Measurements from ENCODE around the gene KDM4C. TPM values are rescaled to one million over a fixed set of nuclear protein-coding genes. Genes with fewer than 3 reads are reported as not detected.
A peak's percentile ranks its signal among the peaks of the same experiment; 100 is the strongest.

The KDM4C gene
- total RNA-seq, 2 donors from 2014 or later = 46.6 to 70.9 TPM

- H3K4me1 Mint-ChIP-seq = peaks cover 13% of the 10 kb centered on the region
- no peak overlapping the region for H3K4me3 Mint-ChIP-seq
- H3K27ac Mint-ChIP-seq = no peak overlapping the region
- ATAC-seq (replicated peaks) = no peak
- no peaks in the 10 kb centered on the region for H3K9me3 Mint-ChIP-seq
- H3K27me3 Mint-ChIP-seq = no peaks in the 10 kb centered on the region
- peaks cover 40% of the 10 kb centered on the region for H3K36me3 Mint-ChIP-seq (ENCODE audit: low read depth)
Observed at GRCh38 chr9:6880626-6881025, 122.9 kb downstream of the KDM4C start.

- no peaks in the 10 kb centered on the region for H3K27me3 Mint-ChIP-seq
- peaks cover 11% of the 10 kb centered on the region for H3K4me1 Mint-ChIP-seq
- no peak overlapping the region for H3K4me3 Mint-ChIP-seq
- H3K36me3 Mint-ChIP-seq (ENCODE audit: low read depth) = peaks cover 74% of the 10 kb centered on the region
- ATAC-seq (replicated peaks) = no peak
- no peaks in the 10 kb centered on the region for H3K9me3 Mint-ChIP-seq
- no peak overlapping the region for H3K27ac Mint-ChIP-seq
Observed at GRCh38 chr9:6884101-6884500, 126.3 kb downstream of the KDM4C start.

- H3K4me3 Mint-ChIP-seq = no peak overlapping the region
- H3K27me3 Mint-ChIP-seq = no peaks in the 10 kb centered on the region
- H3K9me3 Mint-ChIP-seq = no peaks in the 10 kb centered on the region
- peaks cover 83% of the 10 kb centered on the region for H3K36me3 Mint-ChIP-seq (ENCODE audit: low read depth)
- H3K27ac Mint-ChIP-seq = no peak overlapping the region
- peaks cover 11% of the 10 kb centered on the region for H3K4me1 Mint-ChIP-seq
- ATAC-seq (replicated peaks) = no peak
Observed at GRCh38 chr9:6884990-6885389, 127.2 kb downstream of the KDM4C start.

GRCh38 chr9:6887051-6887450, 129.3 kb downstream of the KDM4C start:
- H3K27ac Mint-ChIP-seq = no peak overlapping the region
- no peaks in the 10 kb centered on the region for H3K9me3 Mint-ChIP-seq
- H3K4me1 Mint-ChIP-seq = peaks cover 24% of the 10 kb centered on the region
- no peaks in the 10 kb centered on the region for H3K27me3 Mint-ChIP-seq
- H3K36me3 Mint-ChIP-seq (ENCODE audit: low read depth) = peaks cover 83% of the 10 kb centered on the region
- no peak overlapping the region for H3K4me3 Mint-ChIP-seq
- ATAC-seq (replicated peaks) = no peak

- Mint-ChIP-seq H3K36me3 (ENCODE audit: low read depth) (peaks cover 79% of the 10 kb centered on the region), H3K27me3 (no peaks in the 10 kb centered on the region), H3K27ac (no peak overlapping the region), H3K9me3 (no peaks in the 10 kb centered on the region), H3K4me1 (peaks cover 34% of the 10 kb centered on the region), H3K4me3 (no peak overlapping the region)
- no peak for ATAC-seq (replicated peaks)
Observed at GRCh38 chr9:6889868-6890267, 132.1 kb downstream of the KDM4C start.

- peak; percentile 16 for ATAC-seq (replicated peaks)
- H3K36me3 Mint-ChIP-seq (ENCODE audit: low read depth) = peaks cover 67% of the 10 kb centered on the region
- no peaks in the 10 kb centered on the region for H3K27me3 Mint-ChIP-seq
- H3K9me3 Mint-ChIP-seq = no peaks in the 10 kb centered on the region
- no peak overlapping the region for H3K27ac Mint-ChIP-seq
- peaks cover 36% of the 10 kb centered on the region for H3K4me1 Mint-ChIP-seq
- peak overlapping the region; percentile 35 for H3K4me3 Mint-ChIP-seq
Observed at GRCh38 chr9:6893350-6894131, 135.8 kb downstream of the KDM4C start.

GRCh38 chr9:6894135-6894534, 136.4 kb downstream of the KDM4C start:
- Mint-ChIP-seq H3K27me3 (no peaks in the 10 kb centered on the region), H3K4me3 (peak overlapping the region; percentile 49), H3K36me3 (ENCODE audit: low read depth) (peaks cover 67% of the 10 kb centered on the region), H3K27ac (no peak overlapping the region), H3K4me1 (peaks cover 36% of the 10 kb centered on the region), H3K9me3 (no peaks in the 10 kb centered on the region)
- peak; percentile 83 for ATAC-seq (replicated peaks)

- Mint-ChIP-seq H3K4me3 (no peak overlapping the region), H3K9me3 (no peaks in the 10 kb centered on the region), H3K4me1 (peaks cover 32% of the 10 kb centered on the region), H3K27ac (no peak overlapping the region), H3K27me3 (no peaks in the 10 kb centered on the region), H3K36me3 (ENCODE audit: low read depth) (peaks cover 61% of the 10 kb centered on the region)
- no peak for ATAC-seq (replicated peaks)
Observed at GRCh38 chr9:6895754-6896153, 138.0 kb downstream of the KDM4C start.

- Mint-ChIP-seq H3K36me3 (ENCODE audit: low read depth) (peaks cover 65% of the 10 kb centered on the region), H3K27ac (peak overlapping the region; percentile 10), H3K9me3 (no peaks in the 10 kb centered on the region), H3K27me3 (no peaks in the 10 kb centered on the region), H3K4me3 (no peak overlapping the region), H3K4me1 (peaks cover 34% of the 10 kb centered on the region)
- ATAC-seq (replicated peaks) = peak; percentile 81
Observed at GRCh38 chr9:6896562-6896961, 138.8 kb downstream of the KDM4C start.

- Mint-ChIP-seq H3K4me3 (no peak overlapping the region), H3K36me3 (ENCODE audit: low read depth) (peaks cover 67% of the 10 kb centered on the region), H3K4me1 (peaks cover 37% of the 10 kb centered on the region), H3K9me3 (no peaks in the 10 kb centered on the region), H3K27me3 (no peaks in the 10 kb centered on the region), H3K27ac (peak overlapping the region; percentile 10)
- ATAC-seq (replicated peaks) = no peak
Observed at GRCh38 chr9:6897207-6897822, 139.5 kb downstream of the KDM4C start.

- Mint-ChIP-seq H3K4me3 (no peak overlapping the region), H3K4me1 (peaks cover 41% of the 10 kb centered on the region), H3K9me3 (no peaks in the 10 kb centered on the region), H3K27me3 (no peaks in the 10 kb centered on the region), H3K27ac (no peak overlapping the region), H3K36me3 (ENCODE audit: low read depth) (peaks cover 72% of the 10 kb centered on the region)
- ATAC-seq (replicated peaks) = no peak
Observed at GRCh38 chr9:6897898-6898302, 140.1 kb downstream of the KDM4C start.

- H3K9me3 Mint-ChIP-seq = no peaks in the 10 kb centered on the region
- no peak for ATAC-seq (replicated peaks)
- peaks cover 30% of the 10 kb centered on the region for H3K4me1 Mint-ChIP-seq
- H3K27ac Mint-ChIP-seq = no peak overlapping the region
- no peak overlapping the region for H3K4me3 Mint-ChIP-seq
- peaks cover 68% of the 10 kb centered on the region for H3K36me3 Mint-ChIP-seq (ENCODE audit: low read depth)
- no peaks in the 10 kb centered on the region for H3K27me3 Mint-ChIP-seq
Observed at GRCh38 chr9:6899274-6899673, 141.5 kb downstream of the KDM4C start.

- peaks cover 28% of the 10 kb centered on the region for H3K4me1 Mint-ChIP-seq
- H3K27me3 Mint-ChIP-seq = no peaks in the 10 kb centered on the region
- peaks cover 64% of the 10 kb centered on the region for H3K36me3 Mint-ChIP-seq (ENCODE audit: low read depth)
- H3K27ac Mint-ChIP-seq = no peak overlapping the region
- no peak for ATAC-seq (replicated peaks)
- no peaks in the 10 kb centered on the region for H3K9me3 Mint-ChIP-seq
- no peak overlapping the region for H3K4me3 Mint-ChIP-seq
Observed at GRCh38 chr9:6900440-6900883, 142.7 kb downstream of the KDM4C start.

- peaks cover 63% of the 10 kb centered on the region for H3K36me3 Mint-ChIP-seq (ENCODE audit: low read depth)
Observed at GRCh38 chr9:6901180-6901579, 143.4 kb downstream of the KDM4C start.

GRCh38 chr9:6902423-6902822, 144.7 kb downstream of the KDM4C start:
- H3K27ac Mint-ChIP-seq = peak overlapping the region; percentile 29
- no peaks in the 10 kb centered on the region for H3K27me3 Mint-ChIP-seq
- no peaks in the 10 kb centered on the region for H3K9me3 Mint-ChIP-seq
- H3K4me3 Mint-ChIP-seq = no peak overlapping the region
- peaks cover 19% of the 10 kb centered on the region for H3K4me1 Mint-ChIP-seq
- peak; percentile 72 for ATAC-seq (replicated peaks)
- peaks cover 54% of the 10 kb centered on the region for H3K36me3 Mint-ChIP-seq (ENCODE audit: low read depth)

More at GRCh38 chr9:6901180-6901579, 143.4 kb downstream of the KDM4C start:
- ATAC-seq (replicated peaks) = no peak
- Mint-ChIP-seq H3K27ac (no peak overlapping the region), H3K27me3 (no peaks in the 10 kb centered on the region), H3K4me1 (peaks cover 28% of the 10 kb centered on the region), H3K4me3 (no peak overlapping the region), H3K9me3 (no peaks in the 10 kb centered on the region)
